Measurements from ENCODE around the gene UQCRC2.
"Not testable (repeated sequence)": the region's sequence is repeated elsewhere in the genome, so short reads cannot be mapped to it uniquely, and the experiment has no call there.

UQCRC2 gene

GRCh38 chr16:21952793-21953540, at the start of gene UQCRC2:
Gene UQCRC2 (plus strand): TSS chr16:21953361. CDS start chr16:21953424, 63 bp downstream.
- peak; percentile 86 for DNase-seq

GRCh38 chr16:21932650-21933049, 20.5 kb upstream of the UQCRC2 start:
- not testable (repeated sequence) for DNase-seq

DNA sequence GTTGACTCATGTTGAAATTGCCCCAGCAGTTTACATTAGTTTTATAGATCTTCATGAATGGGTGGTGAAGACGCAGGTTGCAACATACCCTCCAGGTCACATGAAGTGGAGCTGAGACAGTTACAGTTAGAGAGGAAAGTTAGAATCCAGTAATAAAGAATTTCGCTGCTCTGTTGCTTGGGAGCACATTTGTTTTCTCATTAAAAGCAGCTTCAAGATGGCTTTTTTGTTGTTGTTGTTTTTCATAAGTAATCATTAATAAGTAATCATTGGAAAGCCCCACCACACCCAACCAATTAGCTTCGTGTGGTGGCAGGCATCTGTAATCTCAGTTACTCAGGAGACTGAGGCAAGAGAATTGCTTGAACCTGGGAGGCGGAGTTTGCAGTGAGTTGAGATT, 19.8 kb upstream of the UQCRC2 start:
- DNase-seq, result not testable (repeated sequence)

GRCh38 chr16:21933790-21934189, 19.4 kb upstream of the UQCRC2 start:
- DNase-seq, result not testable (repeated sequence)

GRCh38 chr16:21936216-21936615, 16.9 kb upstream of the UQCRC2 start:
- DNase-seq, result not testable (repeated sequence)

GRCh38 chr16:21937336-21937829, 15.8 kb upstream of the UQCRC2 start:
- DNase-seq, result no peak

GRCh38 chr16:21940570-21940969, 12.6 kb upstream of the UQCRC2 start:
- DNase-seq, result no peak

- DNase-seq, result no peak
These were observed 9.6 kb upstream of the UQCRC2 start for GRCh38 chr16:21943571-21943970.

DNA sequence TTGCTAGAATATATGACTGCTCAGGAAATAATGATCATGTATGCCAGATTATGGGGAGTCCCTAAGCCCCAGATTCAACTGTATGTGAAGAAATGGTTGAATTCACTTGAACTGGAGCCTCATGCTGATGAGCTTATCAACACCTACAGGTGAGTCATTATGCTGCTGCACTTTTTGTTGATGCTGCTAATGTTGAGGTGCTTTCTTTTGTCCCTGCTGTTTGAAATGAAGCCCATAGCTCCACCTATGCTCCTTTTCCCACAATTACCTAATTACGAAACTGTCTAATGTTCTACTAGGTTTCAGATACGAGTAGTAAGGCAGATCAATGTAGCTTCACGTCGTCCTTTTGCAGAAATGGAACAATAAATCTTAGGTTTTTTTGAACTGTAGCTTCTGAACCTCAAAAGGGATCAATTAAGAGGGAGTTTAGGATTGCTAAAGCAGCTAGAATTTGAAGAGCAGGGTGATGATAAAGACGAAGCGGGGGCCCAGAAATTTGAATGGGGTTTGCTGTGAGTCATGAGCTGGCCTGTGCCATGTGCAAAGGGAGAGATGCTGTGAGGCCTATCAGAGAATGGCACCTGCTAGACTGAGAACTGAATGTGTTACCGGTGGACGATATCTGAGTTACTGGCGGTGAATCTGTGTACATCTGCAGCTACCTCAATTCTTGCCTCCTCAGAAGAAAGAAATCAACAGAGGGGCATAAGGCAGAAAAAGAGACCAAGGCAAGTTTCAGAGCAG, 6.1 kb upstream of the UQCRC2 start:
- no peak for DNase-seq

DNA sequence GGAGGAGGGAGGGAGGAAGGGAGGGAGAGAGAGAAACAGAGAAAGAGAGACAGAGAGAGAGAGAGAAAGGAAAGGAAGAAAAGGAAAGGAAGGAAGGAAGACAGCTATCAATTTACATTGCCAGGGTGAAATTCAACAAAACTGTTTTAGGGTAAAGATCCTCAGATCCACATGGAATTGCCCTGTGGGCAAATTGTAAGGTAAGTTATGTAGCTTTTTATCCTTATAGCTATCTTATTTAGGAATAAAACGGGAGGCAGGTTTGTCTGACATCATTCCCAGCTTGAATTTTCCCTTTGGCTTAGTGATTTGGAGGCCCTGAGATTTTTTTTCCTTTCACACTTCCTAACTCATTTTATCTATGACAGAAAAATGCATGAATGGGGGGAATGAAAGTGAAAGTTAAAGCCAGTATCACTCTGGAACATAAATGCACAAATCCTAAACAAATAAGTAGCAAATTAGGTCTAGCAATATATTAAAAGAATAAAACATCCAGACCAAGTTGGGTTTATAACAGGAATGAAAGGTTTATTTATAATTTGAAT, 3.4 kb upstream of the UQCRC2 start:
- no peak for DNase-seq

DNA sequence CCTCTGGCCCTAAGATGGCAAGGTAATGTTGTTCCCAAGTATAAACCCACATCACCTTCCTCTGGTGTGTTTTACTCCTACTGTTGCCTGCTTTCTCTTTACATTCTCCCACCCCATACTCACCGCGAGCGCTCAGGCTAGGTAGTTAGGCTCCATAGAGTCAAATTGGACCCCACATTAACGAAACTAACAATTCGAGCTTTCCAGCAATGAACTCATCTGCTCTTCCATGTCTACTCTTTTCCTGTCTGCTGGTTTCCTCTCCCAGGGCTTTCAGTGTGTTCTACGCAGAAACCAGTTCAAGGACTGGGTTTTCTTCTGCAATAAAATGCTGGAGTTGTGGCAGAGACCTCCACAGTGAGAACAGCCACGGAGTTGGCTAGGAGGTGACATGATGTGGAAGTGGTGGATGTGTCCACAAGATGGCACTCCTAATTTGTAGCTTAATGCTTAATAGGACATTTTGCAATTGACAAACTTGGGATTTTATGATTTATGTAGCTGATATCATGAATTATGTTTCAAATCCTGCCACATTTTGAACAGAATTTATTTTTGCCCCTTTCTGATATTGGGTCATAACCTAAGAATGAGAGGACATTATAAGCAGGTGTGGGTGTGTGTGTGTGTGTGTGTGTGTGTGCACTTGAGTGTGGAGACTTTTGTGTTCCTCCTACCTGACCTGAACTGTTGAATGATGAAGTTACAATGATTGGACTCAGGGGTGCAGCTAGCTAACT, 2.2 kb upstream of the UQCRC2 start:
- DNase-seq, result no peak

DNA sequence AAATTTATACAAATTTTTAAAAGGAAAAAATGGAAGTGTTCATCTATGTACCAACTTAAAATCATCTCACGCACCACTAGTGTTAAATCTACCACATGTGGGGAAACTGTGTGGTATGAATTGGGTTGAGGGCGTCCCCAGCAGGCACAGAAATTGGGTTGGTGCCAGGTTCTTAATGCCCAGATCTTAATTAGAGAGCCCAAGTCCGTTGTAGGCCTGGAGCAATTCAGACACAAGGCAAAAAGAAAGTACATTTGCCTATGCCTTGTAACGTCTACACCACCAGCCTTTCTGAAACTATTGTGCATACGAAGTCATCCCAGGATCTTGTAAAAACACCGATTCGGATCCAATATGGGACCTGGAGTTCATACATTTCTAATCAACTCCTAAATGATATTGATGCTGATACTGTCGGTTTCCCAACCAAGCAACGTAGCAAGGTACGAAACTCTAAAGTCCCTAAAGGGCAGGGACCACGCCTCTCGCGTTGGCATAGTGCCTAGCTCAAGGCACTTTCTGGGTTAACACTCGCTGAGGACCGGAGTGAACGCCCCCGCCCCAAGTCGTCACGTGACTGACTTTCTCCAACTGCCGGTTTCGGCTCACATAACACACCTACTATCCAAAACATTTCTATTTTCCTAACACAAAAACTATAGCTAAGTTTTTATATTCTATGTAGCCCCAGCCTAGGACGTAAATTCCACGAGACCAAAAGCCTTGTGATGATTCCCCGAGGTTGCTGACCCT, 945 bp upstream of the UQCRC2 start:
- peak; percentile 30 for DNase-seq

GRCh38 chr16:21953541-21953902, 361 bp downstream of the UQCRC2 start:
- no peak for DNase-seq

GRCh38 chr16:21957714-21958346, 4.7 kb downstream of the UQCRC2 start:
- no peak for DNase-seq

GRCh38 chr16:21959050-21959449, 5.9 kb downstream of the UQCRC2 start:
- no peak for DNase-seq

GRCh38 chr16:21962475-21962874, 9.3 kb downstream of the UQCRC2 start:
- DNase-seq, result no peak

GRCh38 chr16:21963887-21964286, 10.7 kb downstream of the UQCRC2 start:
- DNase-seq, result no peak

DNA sequence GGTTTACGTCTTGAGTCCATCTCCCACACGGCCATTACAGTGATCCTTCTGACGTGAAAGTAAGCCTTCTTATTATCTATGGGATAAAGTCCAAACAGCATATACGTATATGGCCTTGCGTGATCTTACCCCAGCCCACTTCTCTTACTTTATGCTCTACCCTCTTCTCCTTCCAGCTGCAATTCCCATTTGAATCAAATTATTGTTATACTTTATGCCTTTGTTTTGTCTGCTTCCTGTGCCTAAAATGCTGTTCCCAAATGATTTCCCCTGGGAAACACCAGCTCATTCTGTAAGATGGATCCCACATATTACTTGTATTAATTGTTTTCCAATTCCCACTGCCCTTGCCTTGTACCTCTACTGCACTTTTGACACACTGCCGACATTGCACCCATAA, 11.2 kb downstream of the UQCRC2 start:
- no peak for DNase-seq

GRCh38 chr16:21971856-21972255, 18.7 kb downstream of the UQCRC2 start:
- DNase-seq, result no peak

GRCh38 chr16:21973945-21974344, 20.8 kb downstream of the UQCRC2 start:
- no peak for DNase-seq

DNA sequence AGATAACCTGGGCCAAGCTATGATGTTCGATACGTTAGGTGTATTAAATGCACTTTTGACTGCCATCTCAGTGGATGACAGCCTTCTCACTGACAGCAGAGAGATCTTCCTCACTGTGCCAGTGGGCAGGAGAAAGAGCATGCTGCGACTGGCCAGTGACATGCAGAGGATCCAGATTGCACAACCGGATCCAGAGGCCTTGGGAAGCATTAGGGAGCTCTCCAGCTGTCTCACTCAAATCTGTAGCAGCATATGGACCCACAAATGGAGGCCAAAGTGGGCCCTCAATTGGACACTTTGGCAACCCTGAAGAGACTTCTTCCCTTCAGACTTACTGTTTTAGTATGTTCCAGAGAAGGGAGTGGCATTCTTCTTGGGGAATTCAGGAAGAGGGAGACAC, 26.9 kb downstream of the UQCRC2 start:
- no peak for DNase-seq

DNA sequence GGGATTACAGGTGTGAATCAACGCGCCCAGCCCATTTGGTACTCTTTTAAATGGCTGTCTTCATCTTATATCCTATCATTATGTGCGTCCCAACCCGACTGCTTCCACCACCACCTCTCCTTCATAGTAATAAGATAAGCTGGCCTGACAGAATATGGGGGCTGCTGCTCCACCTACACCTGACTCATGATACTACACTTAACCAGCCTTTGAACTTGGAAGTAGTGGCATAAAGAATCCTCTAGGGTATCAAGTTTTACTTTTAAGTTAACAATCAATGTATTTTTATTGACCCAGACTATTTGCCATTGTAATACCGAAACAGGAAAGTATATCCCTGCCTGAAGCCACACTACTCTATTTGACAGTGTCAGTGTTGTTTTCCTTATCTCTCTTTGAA, 28.9 kb downstream of the UQCRC2 start:
- no peak for DNase-seq

All from GDM1 (cell line).